ENCODE measurements around the gene RPRD1B.

- TF ChIP-seq CTCF (conservative IDR thresholded peaks at IDR 0.05; ENCODE audit: low read depth, low read length), result no peak
- TF ChIP-seq EZH2 (IDR thresholded peaks at IDR 0.05; ENCODE audit: low read length, unreplicated experiment), result no peak
These were observed 9.1 kb upstream of the RPRD1B start for GRCh38 chr20:38024496-38024895.
